ENCODE data around the gene HAPLN2. TPM values are rescaled to one million over a fixed set of nuclear protein-coding genes. Genes with fewer than 3 reads are reported as not detected.

HAPLN2 gene
- total and polyA plus RNA-seq, 2 of the 8 experiments (the other 6 are each of a cell fraction or from before 2014, with no cell fraction given) = 0.19 to 0.51 TPM

GRCh38 chr1:156622581-156623297 lies 3.5 kb downstream of the HAPLN2 start (continued):
- TF ChIP-seq GTF2F1 (IDR thresholded peaks at IDR 0.05; ENCODE audit: borderline replicate concordance, low read depth, low read length) (no peak), BACH1 (IDR thresholded peaks at IDR 0.05; ENCODE audit: low read length) (no peak), ASH2L (IDR thresholded peaks at IDR 0.05; ENCODE audit: low read length) (no peak), TCF12 (IDR thresholded peaks at IDR 0.05; ENCODE audit: low read depth, low read length) (no peak), KDM5A (IDR thresholded peaks at IDR 0.05; ENCODE audit: low read length) (no peak)

Data from H1 (cell line).